ENCODE measurements around the gene PDGFB. TPM values are rescaled to one million over a fixed set of nuclear protein-coding genes. Genes with fewer than 3 reads are reported as not detected.

PDGFB gene
- total and polyA plus RNA-seq, 2 of the 4 experiments (the other 2 are of a cell fraction) = 0.07 TPM; not detected in 1

- WGBS, 2 experiments (ENCODE audit: extremely low coverage in 2 of 2, insufficient read length in 1 of 2) = 94% methylated on average over 3 of the region's 11 CpGs; no CpG with 5 or more reads in 1 of the 2 experiments
- ChIA-PET CTCF (no interaction called here), POLR2A (ENCODE audit: unreplicated experiment) (no interaction called here)
- in situ Hi-C loops (cut with MboI; ENCODE audit: low sequenced_read_pairs) (no loop called here), dilution Hi-C loops (cut with HindIII; ENCODE audit: low sequenced_read_pairs, unreplicated experiment) (no loop called here), intact Hi-C loops (cut with micrococcal nuclease) (no loop called here)
- Histone ChIP-seq H3K9me3 (ENCODE audit: control insufficient read depth, insufficient read depth, low read length) (no peaks in the 10 kb centered on the region), H3K27ac (ENCODE audit: insufficient read depth, low read length) (no peak overlapping the region), H2BK5ac (ENCODE audit: low read depth, low read length, poor library complexity, severe bottlenecking) (no peak overlapping the region), H3K23ac (ENCODE audit: low read depth, low read length) (no peak overlapping the region), H3K56ac (ENCODE audit: extremely low read depth, insufficient read depth, low read length) (no peak overlapping the region), H3K36me3 (ENCODE audit: control insufficient read depth, insufficient read depth, low read length) (no peaks in the 10 kb centered on the region), H3K4me3 (ENCODE audit: insufficient read depth, low read depth, low read length) (no peak overlapping the region), H3K4me1 (ENCODE audit: control insufficient read depth, insufficient read depth, low read length) (peaks cover 9% of the 10 kb centered on the region), H2BK20ac (ENCODE audit: low read depth, low read length) (no peak overlapping the region), H2BK120ac (ENCODE audit: low read depth, low read length) (no peak overlapping the region), H3K79me1 (ENCODE audit: low read depth in 1 of 2, low read length in 2 of 2) (no peaks in the 10 kb centered on the region), H3K27me3 (ENCODE audit: control insufficient read depth, insufficient read depth, low read length) (no peaks in the 10 kb centered on the region; the same call in 1 of the 2 replicates), H4K5ac (ENCODE audit: low read depth, low read length) (no peak overlapping the region), H4K91ac (ENCODE audit: insufficient read depth, low read depth, low read length) (no peak overlapping the region), H3K9me1 (ENCODE audit: insufficient read depth, low read length) (peaks cover 12% of the 10 kb centered on the region), H2AFZ (replicated peaks; ENCODE audit: low read length, poor library complexity) (no peak overlapping the region), H4K8ac (ENCODE audit: low read depth in 2 of 2, low read length in 2 of 2) (no peak overlapping the region), H3K9ac (ENCODE audit: low read depth, low read length) (no peak overlapping the region), H2AK9ac (replicated peaks; ENCODE audit: low read depth, low read length, poor library complexity) (no peak overlapping the region), H4K20me1 (ENCODE audit: insufficient read depth, low read length) (no peaks in the 10 kb centered on the region), H3K4ac (ENCODE audit: low read depth, low read length) (no peak overlapping the region; the same call in 1 of the 2 replicates), H3K14ac (replicated peaks; ENCODE audit: low read depth, low read length) (no peak overlapping the region), H3K18ac (ENCODE audit: low read depth, low read length) (no peak overlapping the region), H2AK5ac (ENCODE audit: low read depth, low read length) (peak overlapping the region; percentile 54), H2BK15ac (ENCODE audit: low read depth, low read length) (no peak overlapping the region), H3K4me2 (ENCODE audit: low read depth, low read length) (no peak overlapping the region)
- no peak for DNase-seq
- ATAC-seq (ENCODE audit: low read depth) = no peak
- no TSS peak for BruUV-seq (replicated peaks)
- no peak for TF ChIP-seq MXI1 (IDR thresholded peaks at IDR 0.05; ENCODE audit: borderline replicate concordance, low read depth, low read length)
These were observed 36.6 kb downstream of the PDGFB start for GRCh38 chr22:39208013-39208680.

All from IMR-90 (cell line).